ENCODE results near the gene CLCN4. TPM values are rescaled to one million over a fixed set of nuclear protein-coding genes. Genes with fewer than 3 reads are reported as not detected.

Gene CLCN4
- total RNA-seq (1 to 10 TPM in 6 of 7 donors, under 1 TPM in 1; 0.36 to 4.2 (median 3.1) TPM), polyA plus RNA-seq (1 to 10 TPM in 1 of 2 donors, under 1 TPM in 1; 0.92 to 3.0 TPM)
- long read RNA-seq, donor 1, full-length matches to known transcripts, result 3 of 8 reads
- long read RNA-seq, donor 1, partial matches to known transcripts, result 5 of 8 reads
- long read RNA-seq, donor 1, other reads (novel, unspliced or antisense), result 0 of 8 reads
- long read RNA-seq, donor 2, full-length matches to known transcripts, result 1 of 1 reads
- long read RNA-seq, donor 2, partial matches to known transcripts, result 0 of 1 reads
- long read RNA-seq, donor 2, other reads (novel, unspliced or antisense), result 0 of 1 reads
- long read RNA-seq, donor 3, full-length matches to known transcripts, result 2 of 2 reads
- long read RNA-seq, donor 3, partial matches to known transcripts, result 0 of 2 reads
- long read RNA-seq, donor 3, other reads (novel, unspliced or antisense), result 0 of 2 reads

DNA sequence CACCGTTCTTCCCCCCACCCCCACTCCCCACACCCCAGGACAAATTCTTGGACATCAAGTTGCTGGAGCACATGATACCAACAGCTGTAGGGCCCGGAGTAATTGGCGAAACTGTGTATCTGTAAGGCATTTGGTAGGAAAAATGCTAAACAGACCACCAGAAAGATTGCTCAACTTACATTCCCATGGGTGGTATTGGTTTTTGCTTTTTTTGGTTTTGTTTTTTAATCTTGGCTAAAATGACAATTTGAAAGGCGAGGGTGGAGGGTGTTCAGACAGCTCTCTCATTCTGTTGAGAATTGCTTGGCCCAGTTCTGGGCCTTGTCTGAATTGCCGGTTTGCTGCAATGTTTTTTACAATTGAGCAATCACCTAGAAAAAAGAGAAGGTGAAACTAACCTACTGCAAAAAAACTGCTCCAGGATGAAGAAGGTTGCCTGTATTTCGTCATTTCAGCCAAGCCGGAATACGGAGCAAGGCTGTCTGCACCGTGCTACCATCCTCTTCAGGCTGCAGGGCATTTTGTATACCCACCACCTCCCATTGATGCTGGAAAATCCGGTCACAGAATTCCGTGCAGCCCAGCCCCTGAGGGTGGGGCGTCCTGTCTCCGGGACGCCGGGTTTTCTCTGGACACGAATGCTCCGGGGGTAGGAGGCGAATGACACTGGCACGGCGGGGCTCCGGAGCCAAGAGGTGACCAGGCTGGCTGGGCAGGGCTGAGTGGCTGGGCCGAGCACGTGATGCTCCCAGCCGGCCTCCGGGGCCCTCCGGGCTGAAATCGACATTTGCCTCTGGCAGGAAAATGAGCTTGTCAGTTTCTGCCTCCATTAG is at the start of gene CLCN4:
CLCN4 (plus strand) TSS at position 777 of the 833 bp plus-strand sequence. CDS start 28,058 bp downstream, outside the sequence.
- no peaks in the 10 kb centered on the region for H3K36me3 ChIP-seq
- H3K27me3 ChIP-seq, result no peaks in the 10 kb centered on the region
- 18 to 27% (median 25%) methylated on average over 27 of the region's 27 CpGs for WGBS, 3 donors
- H3K27ac ChIP-seq, result peak within 1 kb of the TSS; percentile 35 to 61
- no peak within 1 kb of the TSS for H3K4me3 ChIP-seq
- H3K9me3 ChIP-seq, result no peaks in the 10 kb centered on the region
- TF ChIP-seq POLR2A (IDR thresholded peaks at IDR 0.05), result no peak
- no peak for TF ChIP-seq EP300 (IDR thresholded peaks at IDR 0.05)
- TF ChIP-seq, protein P1, sequence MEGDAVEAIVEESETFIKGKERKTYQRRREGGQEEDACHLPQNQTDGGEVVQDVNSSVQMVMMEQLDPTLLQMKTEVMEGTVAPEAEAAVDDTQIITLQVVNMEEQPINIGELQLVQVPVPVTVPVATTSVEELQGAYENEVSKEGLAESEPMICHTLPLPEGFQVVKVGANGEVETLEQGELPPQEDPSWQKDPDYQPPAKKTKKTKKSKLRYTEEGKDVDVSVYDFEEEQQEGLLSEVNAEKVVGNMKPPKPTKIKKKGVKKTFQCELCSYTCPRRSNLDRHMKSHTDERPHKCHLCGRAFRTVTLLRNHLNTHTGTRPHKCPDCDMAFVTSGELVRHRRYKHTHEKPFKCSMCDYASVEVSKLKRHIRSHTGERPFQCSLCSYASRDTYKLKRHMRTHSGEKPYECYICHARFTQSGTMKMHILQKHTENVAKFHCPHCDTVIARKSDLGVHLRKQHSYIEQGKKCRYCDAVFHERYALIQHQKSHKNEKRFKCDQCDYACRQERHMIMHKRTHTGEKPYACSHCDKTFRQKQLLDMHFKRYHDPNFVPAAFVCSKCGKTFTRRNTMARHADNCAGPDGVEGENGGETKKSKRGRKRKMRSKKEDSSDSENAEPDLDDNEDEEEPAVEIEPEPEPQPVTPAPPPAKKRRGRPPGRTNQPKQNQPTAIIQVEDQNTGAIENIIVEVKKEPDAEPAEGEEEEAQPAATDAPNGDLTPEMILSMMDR (IDR thresholded peaks at IDR 0.05), result no peak
- intact Hi-C loops (cut with DNase I), result no loop called here
- H3K4me1 ChIP-seq (ENCODE audit: insufficient read depth), result peaks cover 2% of the 10 kb centered on the region
- DNase-seq, result peak in 4 of 5 donors; percentile 22 to 51 (median 33)

DNA sequence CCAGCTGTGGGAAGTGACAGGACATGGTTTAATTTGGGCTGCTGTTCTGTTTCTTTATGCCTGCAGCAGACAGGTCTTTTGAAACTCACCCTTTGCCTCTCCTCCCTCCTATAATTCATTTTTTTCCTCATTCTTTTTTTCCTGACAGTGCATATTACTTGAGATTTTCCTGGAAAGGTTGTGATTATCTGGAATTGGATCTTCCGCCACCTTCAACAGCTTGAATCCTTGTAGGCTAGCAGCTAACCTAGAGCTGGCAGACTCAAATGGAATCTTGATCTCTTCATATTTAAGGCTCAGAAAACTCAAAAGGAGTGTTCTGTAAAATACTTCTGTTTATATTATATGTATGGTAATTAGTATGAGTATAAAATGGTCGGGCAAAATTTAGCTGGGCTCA is 49.3 kb upstream of the CLCN4 start:
- intact Hi-C loops (cut with DNase I), result no loop called here
- H3K27ac ChIP-seq, result peak overlapping the region in 1 of 2 donors; percentile 58
- peaks cover 20% of the 10 kb centered on the region for H3K4me1 ChIP-seq (ENCODE audit: insufficient read depth)

DNA sequence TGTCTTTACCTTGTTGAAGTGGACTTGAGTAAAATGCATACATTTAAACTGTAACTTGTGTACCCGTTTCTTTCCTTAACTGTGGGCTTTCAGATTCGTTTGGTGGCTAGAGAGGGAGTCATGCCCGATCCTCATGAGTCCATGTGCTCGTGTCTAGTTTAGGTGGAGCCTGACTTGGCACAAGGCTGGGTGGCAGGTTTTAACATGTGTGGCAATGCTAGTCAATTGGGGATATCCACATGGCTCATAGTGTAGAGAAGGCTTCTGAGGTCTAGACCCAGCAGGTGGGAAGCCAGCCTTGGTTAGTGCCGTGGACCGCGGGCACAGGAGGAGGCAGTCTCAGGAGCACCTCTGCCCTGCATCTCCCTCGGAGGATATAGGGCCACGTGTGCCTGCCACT is 48.5 kb upstream of the CLCN4 start:
- Histone ChIP-seq H3K27ac (peak overlapping the region in 1 of 2 donors; percentile 58), H3K4me3 (no peak overlapping the region), H3K27me3 (no peaks in the 10 kb centered on the region), H3K9me3 (no peaks in the 10 kb centered on the region), H3K4me1 (ENCODE audit: insufficient read depth) (peaks cover 20% of the 10 kb centered on the region), H3K36me3 (no peaks in the 10 kb centered on the region)
- WGBS, 3 donors, result 71 to 80% (median 72%) methylated on average over 9 of the region's 9 CpGs
- TF ChIP-seq, protein P1 (IDR thresholded peaks at IDR 0.05), result no peak
- TF ChIP-seq EP300 (IDR thresholded peaks at IDR 0.05) (no peak), POLR2A (IDR thresholded peaks at IDR 0.05) (no peak)
- intact Hi-C loops (cut with DNase I), result no loop called here
- no peak for DNase-seq

More for the DNA sequence above, 49.3 kb upstream of the CLCN4 start:
- whole genome bisulfite sequencing, 3 donors, result 65 to 75% (median 75%) methylated on average over 2 of the region's 2 CpGs
- DNase-seq, result no peak
- Histone ChIP-seq H3K9me3 (no peaks in the 10 kb centered on the region), H3K27me3 (no peaks in the 10 kb centered on the region), H3K36me3 (no peaks in the 10 kb centered on the region), H3K4me3 (no peak overlapping the region)
- TF ChIP-seq POLR2A (IDR thresholded peaks at IDR 0.05) (no peak), EP300 (IDR thresholded peaks at IDR 0.05) (no peak)
- TF ChIP-seq, protein P1 (IDR thresholded peaks at IDR 0.05), result no peak

- H3K4me1 ChIP-seq (ENCODE audit: insufficient read depth), result peaks cover 20% of the 10 kb centered on the region
These were observed 47.1 kb upstream of the CLCN4 start for GRCh38 chrX:10109695-10110094.

More at GRCh38 chrX:10109695-10110094, 47.1 kb upstream of the CLCN4 start:
- 43 to 61% (median 49%) methylated on average over 27 of the region's 27 CpGs for WGBS, 3 donors
- Histone ChIP-seq H3K27ac (peak overlapping the region in 1 of 2 donors; percentile 86), H3K27me3 (no peaks in the 10 kb centered on the region), H3K36me3 (no peaks in the 10 kb centered on the region), H3K4me3 (no peak overlapping the region), H3K9me3 (no peaks in the 10 kb centered on the region)
- DNase-seq, result peak; percentile 80 to 86 (median 83)
- TF ChIP-seq EP300 (IDR thresholded peaks at IDR 0.05), result no peak
- TF ChIP-seq, protein P1 (IDR thresholded peaks at IDR 0.05), result peak in 2 of 3 donors; percentile 38 to 48
- intact Hi-C loops (cut with DNase I), result loop anchor here in 3 of 4 donors (5.0 to 10.0 kb wide), 3 partner anchors 92 to 225 kb away; no protein-coding TSS in a partner anchor

Measured in ovary (tissue), 10 donors.